H1 (cell line): ENCODE measurements around the gene RIN1. TPM values are rescaled to one million over a fixed set of nuclear protein-coding genes. Genes with fewer than 3 reads are reported as not detected.

Experiments
- CTCF ChIA-PET: fragments of 300-600 bp; sonication (Branson Sonifier 250); formaldehyde crosslinking; loops from one replicate; lab custom pipeline; 2021; ENCODE audit not compliant: partially characterized antibody; lab: Charles Lee
- POLR2A ChIA-PET: fragments of 300-600 bp; sonication (Branson Sonifier 250); formaldehyde crosslinking; loops from one replicate; lab custom pipeline; 2021; ENCODE audit warnings: inconsistent platforms; ENCODE audit not compliant: partially characterized antibody; lab: Charles Lee
- DNase-seq, 2 experiments: peaks; one replicate each; pipeline versions ENCODE4 v3.0.0 to v3.0.0-alpha.2; 2010 to 2022; ENCODE audit warnings: low spot score in 2 of 2, low read depth in 1 of 2, mixed read lengths in 1 of 2
- FAIRE-seq: peaks from 2 replicates; lab custom pipeline; 2011; peaks lifted over from hg19 to GRCh38; lab: Jason Lieb, UNC
- H2AFZ ChIP-seq: 2 replicates; pipeline ENCODE4 v1.8.1; 2012; ENCODE audit warnings: low read length, inconsistent platforms
- H2AK5ac ChIP-seq: 2 replicates; pipeline ENCODE4 v1.6.1; 2013; ENCODE audit warnings: low read depth, low read length
- H2BK120ac ChIP-seq: replicated peaks from 2 replicates; pipeline ENCODE3; 2013; ENCODE audit warnings: low read depth, low read length, inconsistent platforms
- H2BK12ac ChIP-seq: 2 replicates; pipeline ENCODE4 v1.6.1; 2013; ENCODE audit warnings: low read depth, low read length
- H2BK15ac ChIP-seq: 2 replicates; pipeline ENCODE4 v1.6.1; 2013; ENCODE audit warnings: low read length
- H2BK20ac ChIP-seq: 2 replicates; pipeline ENCODE4 v1.6.1; 2013; ENCODE audit warnings: low read length
- H2BK5ac ChIP-seq: 2 replicates; pipeline ENCODE4 v1.6.1; 2013; ENCODE audit warnings: low read depth, low read length
- H3K14ac ChIP-seq: 2 replicates; pipeline ENCODE4 v1.6.1; 2013; ENCODE audit warnings: inconsistent platforms; ENCODE audit not compliant: insufficient read length
- H3K18ac ChIP-seq: 2 replicates; pipeline ENCODE4 v1.6.1; 2013; ENCODE audit warnings: low read length; ENCODE audit errors: extremely low read depth
- H3K23ac ChIP-seq: 2 replicates; pipeline ENCODE4 v1.6.1; 2013; ENCODE audit warnings: inconsistent platforms; ENCODE audit not compliant: insufficient read length
- H3K23me2 ChIP-seq: 2 replicates; pipeline ENCODE4 v1.6.1; 2013; ENCODE audit warnings: low read depth, low read length
- H3K27ac ChIP-seq: 2 replicates; pipeline ENCODE4 v1.6.1; 2011; ENCODE audit warnings: low read depth, low read length, inconsistent platforms
- H3K27me3 ChIP-seq, 4 experiments: replicated peaks in 1 of 4; 1 replicate in 1 of 4; 2 replicates in 3 of 4; pipeline versions ENCODE4 v1.6.1 to v1.8.1; 2011 to 2013; ENCODE audit warnings: low read length in 3 of 4, mild to moderate bottlenecking in 3 of 4, inconsistent platforms in 2 of 4, mixed read lengths in 2 of 4, moderate library complexity in 1 of 4; ENCODE audit not compliant: control insufficient read depth in 3 of 4, insufficient read depth in 3 of 4; ENCODE audit errors: extremely low read depth in 1 of 4
- H3K36me3 ChIP-seq, 4 experiments: 2 replicates each; pipeline versions ENCODE4 v1.6.1 to v1.8.1; 2011 to 2013; ENCODE audit warnings: mild to moderate bottlenecking in 4 of 4, low read length in 3 of 4, moderate library complexity in 2 of 4, control low read depth in 1 of 4, inconsistent platforms in 1 of 4; ENCODE audit not compliant: insufficient read depth in 4 of 4, control insufficient read depth in 2 of 4
- H3K4ac ChIP-seq: replicated peaks from 2 replicates; pipeline ENCODE3; 2013; ENCODE audit warnings: low read length, low read depth, mixed read lengths, inconsistent platforms; ENCODE audit not compliant: insufficient read length
- H3K4me1 ChIP-seq, 4 experiments: replicated peaks in 1 of 4; 1 replicate in 1 of 4; 2 replicates in 3 of 4; pipeline versions ENCODE4 v1.6.1 to v1.8.1; 2011 to 2013; ENCODE audit warnings: low read length in 3 of 4, inconsistent platforms in 2 of 4, mixed read lengths in 1 of 4; ENCODE audit not compliant: insufficient read depth in 4 of 4, control insufficient read depth in 3 of 4
- H3K4me2 ChIP-seq, 2 experiments: 2 replicates each; pipeline versions ENCODE4 v1.6.1 to v1.8.1; 2011 to 2013; ENCODE audit warnings: low read depth in 2 of 2, low read length in 2 of 2, control low read depth in 1 of 2, inconsistent platforms in 1 of 2, mild to moderate bottlenecking in 1 of 2; ENCODE audit not compliant: insufficient read depth in 1 of 2
- H3K4me3 ChIP-seq, 4 experiments: fragments of 200-600, 300-600 bp in 1 of 4; sonication (generic), shearing (Covaris generic), sonication (Bioruptor Twin) in 1 of 4; 2 replicates each; pipeline versions ENCODE4 v1.5.1 to v1.8.1; 2011 to 2016; ENCODE audit warnings: low read length in 4 of 4, low read depth in 3 of 4, control low read depth in 2 of 4, inconsistent platforms in 2 of 4, mild to moderate bottlenecking in 2 of 4, mixed read lengths in 1 of 4, moderate library complexity in 1 of 4; ENCODE audit not compliant: insufficient read depth in 2 of 4; ENCODE audit errors: extremely low read depth in 1 of 4
- H3K56ac ChIP-seq: replicated peaks from 2 replicates; pipeline ENCODE3; 2013; ENCODE audit warnings: low read depth, mild to moderate bottlenecking, mixed read lengths, low read length, inconsistent platforms; ENCODE audit not compliant: insufficient read length
- H3K79me1 ChIP-seq: 2 replicates; pipeline ENCODE4 v1.6.1; 2013; ENCODE audit warnings: low read depth, low read length, control low read depth
- H3K79me2 ChIP-seq, 2 experiments: 2 replicates each; pipeline versions ENCODE4 v1.6.1 to v1.8.1; 2012 to 2013; ENCODE audit warnings: low read length in 2 of 2, mild to moderate bottlenecking in 2 of 2, inconsistent platforms in 1 of 2; ENCODE audit not compliant: insufficient read depth in 2 of 2, control insufficient read depth in 1 of 2
- H3K9ac ChIP-seq, 4 experiments: replicated peaks in 1 of 4; 1 replicate in 1 of 4; 2 replicates in 3 of 4; pipeline versions ENCODE4 v1.6.1 to v1.8.1; 2011 to 2013; ENCODE audit warnings: low read depth in 3 of 4, low read length in 3 of 4, control low read depth in 2 of 4, mild to moderate bottlenecking in 2 of 4, moderate library complexity in 2 of 4, inconsistent platforms in 1 of 4; ENCODE audit errors: extremely low read depth in 1 of 4
- H3K9me3 ChIP-seq, 2 experiments: 2 replicates each; pipeline versions ENCODE4 v1.6.1 to v1.8.1; 2012 to 2013; ENCODE audit warnings: mild to moderate bottlenecking in 2 of 2, moderate library complexity in 2 of 2, control low read depth in 1 of 2, inconsistent platforms in 1 of 2, low read depth in 1 of 2, low read length in 1 of 2, mixed read lengths in 1 of 2; ENCODE audit not compliant: insufficient read depth in 2 of 2
- H4K20me1 ChIP-seq, 2 experiments: replicated peaks in 1 of 2; 2 replicates each; pipeline versions ENCODE3 to v1.8.1; 2011 to 2013; ENCODE audit warnings: inconsistent platforms in 2 of 2, low read length in 2 of 2, mild to moderate bottlenecking in 1 of 2; ENCODE audit not compliant: insufficient read depth in 2 of 2, control insufficient read depth in 1 of 2
- H4K5ac ChIP-seq: 2 replicates; pipeline ENCODE4 v1.6.1; 2013; ENCODE audit warnings: low read length, low read depth, mixed read lengths, inconsistent platforms; ENCODE audit not compliant: insufficient read length
- H4K8ac ChIP-seq: 2 replicates; pipeline ENCODE4 v1.8.0; 2013; ENCODE audit warnings: mild to moderate bottlenecking, moderate library complexity, low read length, inconsistent platforms; ENCODE audit not compliant: insufficient read depth; ENCODE audit errors: extremely low read depth
- H4K91ac ChIP-seq: replicated peaks from 2 replicates; pipeline ENCODE3; 2013; ENCODE audit warnings: low read length, mixed read lengths, inconsistent platforms; ENCODE audit not compliant: insufficient read length
- ATF3 ChIP-seq: IDR thresholded peaks from 2 replicates; pipeline ENCODE4 v1.6.1; 2011; ENCODE audit warnings: low read depth, mild to moderate bottlenecking, low read length; ENCODE audit not compliant: insufficient read depth
- CBX5 ChIP-seq: fragments of 300-800, 300-1000 bp; sonication (generic); IDR thresholded peaks from 2 replicates; pipeline ENCODE4 v1.7.1; 2016; ENCODE audit warnings: antibody characterized with exemption, low read length, low read depth
- CBX8 ChIP-seq: fragments of 300-800, 300-1000 bp; sonication (generic); IDR thresholded peaks from 2 replicates; pipeline ENCODE4 v1.7.1; 2016; ENCODE audit warnings: low read depth, low read length, borderline replicate concordance
- CTCF ChIP-seq, 3 experiments: IDR thresholded peaks; 1 replicate in 2 of 3; 2 replicates in 1 of 3; pipeline versions ENCODE4 v1.5.1 to v1.6.1; 2011; ENCODE audit warnings: low read length in 3 of 3, mild to moderate bottlenecking in 3 of 3, inconsistent platforms in 2 of 3, low read depth in 1 of 3, moderate library complexity in 1 of 3; ENCODE audit not compliant: insufficient read depth in 1 of 3; ENCODE audit errors: control extremely low read depth in 1 of 3
- NRF1 ChIP-seq: IDR thresholded peaks from 2 replicates; pipeline ENCODE4 v1.6.1; 2011; ENCODE audit warnings: mild to moderate bottlenecking, low read depth, low read length, improper control_type of control experiment
- PHF8 ChIP-seq: fragments of 200-600 bp; sonication (generic); conservative IDR thresholded peaks from 2 replicates; pipeline ENCODE4 v1.7.1; 2012; ENCODE audit warnings: low read depth, mild to moderate bottlenecking, inconsistent platforms, low read length, moderate library complexity
- POLR2A ChIP-seq, 2 experiments: IDR thresholded peaks; 1 replicate in 1 of 2; 2 replicates in 1 of 2; pipeline ENCODE4 v1.6.1; 2011; ENCODE audit warnings: low read depth in 2 of 2, low read length in 2 of 2, mild to moderate bottlenecking in 2 of 2; ENCODE audit errors: control extremely low read depth in 1 of 2
- POU5F1 ChIP-seq: IDR thresholded peaks from 2 replicates; pipeline ENCODE4 v1.6.1; 2011; ENCODE audit warnings: low read depth, mild to moderate bottlenecking, low read length, moderate library complexity
- RXRA ChIP-seq: IDR thresholded peaks from 2 replicates; pipeline ENCODE4 v1.6.1; 2011; ENCODE audit warnings: low read depth, mild to moderate bottlenecking, low read length, moderate library complexity; ENCODE audit not compliant: insufficient read depth
- SP4 ChIP-seq: IDR thresholded peaks from 2 replicates; pipeline ENCODE4 v1.6.1; 2012; ENCODE audit warnings: low read length, inconsistent platforms
- YY1 ChIP-seq: IDR thresholded peaks from 2 replicates; pipeline ENCODE4 v1.6.1; 2011; ENCODE audit warnings: low read depth, mild to moderate bottlenecking, low read length
- WGBS, 2 experiments: shearing (Covaris generic) in 1 of 2; methylation state at CpG; one replicate each; pipeline versions ENCODE4 v1.1.6 to v1.1.7; 2013 to 2015; ENCODE audit warnings: low lambda C conversion rate in 2 of 2, mixed read lengths in 2 of 2, inconsistent platforms in 1 of 2, low coverage in 1 of 2, missing lambda C conversion rate in 1 of 2; ENCODE audit not compliant: insufficient replicate concordance in 2 of 2, insufficient coverage in 1 of 2, insufficient read length in 1 of 2; ENCODE audit errors: extremely low coverage in 1 of 2, missing lambda C conversion rate in 1 of 2; 5-methylcytosine and 5-hydroxymethylcytosine counted together
- polyA plus RNA-seq, 7 experiments: library from polyadenylated mRNA; depleted of rRNA in 3 of 7; stranded (reverse) in 5 of 7; unstranded in 2 of 7; fragments of >200 nt in 5 of 7; fragments of 200-250 nt in 2 of 7; gene quantifications; 1 replicate in 5 of 7; 2 replicates in 1 of 7; 4 replicates in 1 of 7; pipeline versions ENCODE4 v1.2.1 to v1.2.3, GENCODE V29; 2011 to 2013; ENCODE audit warnings: missing spikeins in 2 of 7, mixed read lengths in 2 of 7
- total RNA-seq: library from RNA; stranded (reverse); fragmentation: NEBNext Ultra II Directional; extraction: Animal tissue kit (Norgen Biotek cat#: 25700); gene quantifications from 2 replicates; pipeline ENCODE4 v1.2.1, GENCODE V29; 2021

RIN1 gene
- total and polyA plus RNA-seq, 2 of the 8 experiments (the other 6 are each of a cell fraction or from before 2014, with no cell fraction given), result 2.5 to 5.4 TPM

- POLR2A ChIA-PET, result interaction anchor here (0.6 to 1.5 kb wide), 6 partner anchors 9 to 39 kb away, joined by 3 to 7 read pairs (median 3); partner anchors contain the start of genes B4GAT1, BRMS1 and RIN1
- no peak for DNase-seq
- Histone ChIP-seq H4K20me1 (no peaks in the 10 kb centered on the region), H3K79me1 (no peaks in the 10 kb centered on the region), H3K56ac (no peak overlapping the region), H2BK15ac (0 out of 2 replicates have a peak overlapping the region, but pooled peaks have one; percentile 12), H2BK12ac (no peak overlapping the region), H3K23me2 (peaks cover 3% of the 10 kb centered on the region; the same call in 1 of the 2 replicates), H2AFZ (no peak overlapping the region), H3K27ac (no peak overlapping the region), H3K23ac (no peak overlapping the region), H2BK20ac (no peak overlapping the region), H3K14ac (no peak overlapping the region), H2BK120ac (no peak overlapping the region), H3K4me3 (no peak overlapping the region), H3K4ac (no peak overlapping the region), H2AK5ac (no peak overlapping the region), H4K91ac (no peak overlapping the region), H3K9ac (no peak overlapping the region), H4K8ac (no peak overlapping the region), H2BK5ac (no peak overlapping the region), H3K4me1 (peaks cover 9 to 23% (median 18%) of the 10 kb centered on the region in 4 experiments), H3K27me3 (peaks cover 0 to 5% (median 0%) of the 10 kb centered on the region in 4 experiments; a peak in 3 of 7 replicates), H3K36me3 (no peaks in the 10 kb centered on the region), H4K5ac (no peak overlapping the region)
- 88% methylated on average over 4 of the region's 4 CpGs; no CpG with 5 or more reads in 1 of the 2 experiments for WGBS, 2 experiments
- CTCF ChIA-PET, result interaction anchor here (0.6 to 2.0 kb wide), 20 partner anchors 9 to 99 kb away, joined by 3 to 48 read pairs (median 5); partner anchors contain the start of genes NPAS4, RIN1, TMEM151A and YIF1A
- no peak for TF ChIP-seq PHF8
- no peak for TF ChIP-seq ATF3
- TF ChIP-seq YY1, result no peak
- no peak for TF ChIP-seq POLR2A (IDR thresholded peaks at IDR 0.05; ENCODE audit: control extremely low read depth in 1 of 2, low read depth in 2 of 2, low read length in 2 of 2)
- TF ChIP-seq RXRA, result no peak
- TF ChIP-seq SP4, result no peak
- no peak for TF ChIP-seq POU5F1
- TF ChIP-seq CTCF (IDR thresholded peaks at IDR 0.05; ENCODE audit: control extremely low read depth in 1 of 3, insufficient read depth in 1 of 3, low read depth in 1 of 3, low read length in 3 of 3), result no peak
- no peak for TF ChIP-seq CBX5
- no peak for TF ChIP-seq NRF1
- TF ChIP-seq CBX8, result no peak
- TF ChIP-seq, all 59 proteins: peak for 0
- FAIRE-seq, result no peak
- Histone ChIP-seq H3K18ac (no peak overlapping the region), H3K79me2 (no peaks in the 10 kb centered on the region), H3K9me3 (no peaks in the 10 kb centered on the region), H3K4me2 (no peak overlapping the region)
Measured at GRCh38 chr11:66321606-66322005, 14.6 kb downstream of the RIN1 start.
